ENCODE measurements around the gene RNF166.
A peak's percentile ranks its signal among the peaks of the same experiment; 100 is the strongest.

Gene RNF166

GRCh38 chr16:88706229-88706964, at the start of gene RNF166, which contains the start of gene CTU2:
Gene RNF166 (minus strand): TSS chr16:88706408. CDS start chr16:88706325, 83 bp downstream.
Gene CTU2 (plus strand): TSS chr16:88706503. CDS start chr16:88706531, 28 bp downstream.
- peak; percentile 97 for DNase-seq (ENCODE audit: low read depth, low spot score)

DNA sequence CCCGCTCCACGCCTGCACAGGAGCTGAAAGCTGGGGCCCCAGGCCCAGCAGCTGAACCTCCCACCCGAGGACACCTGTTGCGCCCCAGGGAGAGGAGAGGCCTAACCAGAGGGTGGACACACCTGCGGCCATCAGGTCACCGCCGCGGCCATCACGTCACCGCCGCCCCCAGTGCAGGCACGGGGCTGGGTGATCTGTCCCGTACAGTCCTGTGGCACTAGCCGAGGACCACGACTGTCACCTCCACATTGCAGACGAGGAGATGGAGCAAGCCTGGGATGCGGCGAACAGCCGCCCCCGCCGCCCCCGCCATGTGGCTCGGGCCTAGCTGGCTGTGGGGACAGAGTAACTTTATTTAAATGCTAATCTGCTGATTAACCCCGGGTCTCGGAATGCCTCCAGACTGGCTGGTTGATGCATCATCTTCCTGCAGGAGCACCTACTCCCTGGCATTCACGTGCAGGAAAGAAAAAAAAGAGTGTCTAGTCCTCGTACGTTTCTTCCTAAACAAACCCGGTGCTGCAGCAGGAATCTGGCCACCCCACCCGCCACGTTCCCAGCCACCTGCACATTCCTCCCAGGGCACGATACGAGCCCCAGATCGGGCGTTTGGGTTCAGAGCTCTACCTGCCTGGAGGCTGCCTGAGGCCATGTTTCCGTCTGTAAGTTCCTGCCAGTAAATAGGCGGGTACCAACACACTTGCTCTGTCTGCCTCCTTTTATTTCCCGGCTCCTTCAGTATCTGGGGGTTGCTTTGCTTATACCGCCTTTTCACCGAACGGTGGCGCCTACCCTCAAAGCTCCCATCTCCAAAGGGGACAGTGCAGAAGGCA, 48.9 kb upstream of the RNF166 start:
- peak; percentile 63 for DNase-seq (ENCODE audit: low read depth, low spot score)

- DNase-seq (ENCODE audit: low read depth, low spot score) = peak; percentile 57
Measured at GRCh38 chr16:88754109-88754911, 48.1 kb upstream of the RNF166 start.

GRCh38 chr16:88753602-88754001, 47.4 kb upstream of the RNF166 start:
- no peak for DNase-seq (ENCODE audit: low read depth, low spot score)

GRCh38 chr16:88753191-88753590, 47.0 kb upstream of the RNF166 start:
- no peak for DNase-seq (ENCODE audit: low read depth, low spot score)

DNA sequence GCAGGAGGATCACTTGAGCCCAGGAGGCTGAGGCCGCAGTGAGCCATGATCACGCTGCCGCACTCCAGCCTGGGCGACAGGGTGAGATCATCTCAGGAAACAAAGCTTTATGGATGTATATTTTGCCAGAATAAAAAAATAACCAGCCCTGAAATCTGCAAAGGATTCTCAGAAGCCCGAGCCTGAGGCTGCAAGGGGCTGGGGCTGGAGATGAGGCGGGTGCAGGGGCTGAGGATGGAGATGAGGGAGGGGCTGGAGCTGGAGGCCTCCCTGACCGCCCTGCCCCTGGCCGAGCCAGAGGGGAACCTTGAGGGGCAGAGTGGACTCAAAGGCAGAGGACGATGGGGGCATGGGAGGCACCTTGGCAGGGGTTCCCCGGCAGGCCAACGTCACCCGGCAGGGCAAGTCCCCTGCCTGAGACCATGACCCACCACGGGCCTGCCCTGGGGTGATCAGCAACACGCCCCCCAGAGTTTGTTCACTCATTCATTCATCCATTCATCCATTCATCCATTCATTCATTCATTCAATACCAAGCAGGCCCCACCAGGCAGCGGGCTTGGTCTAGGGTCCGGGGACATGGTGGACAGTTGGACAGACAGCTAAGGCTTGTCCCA, 46.3 kb upstream of the RNF166 start:
- DNase-seq (ENCODE audit: low read depth, low spot score) = no peak

DNA sequence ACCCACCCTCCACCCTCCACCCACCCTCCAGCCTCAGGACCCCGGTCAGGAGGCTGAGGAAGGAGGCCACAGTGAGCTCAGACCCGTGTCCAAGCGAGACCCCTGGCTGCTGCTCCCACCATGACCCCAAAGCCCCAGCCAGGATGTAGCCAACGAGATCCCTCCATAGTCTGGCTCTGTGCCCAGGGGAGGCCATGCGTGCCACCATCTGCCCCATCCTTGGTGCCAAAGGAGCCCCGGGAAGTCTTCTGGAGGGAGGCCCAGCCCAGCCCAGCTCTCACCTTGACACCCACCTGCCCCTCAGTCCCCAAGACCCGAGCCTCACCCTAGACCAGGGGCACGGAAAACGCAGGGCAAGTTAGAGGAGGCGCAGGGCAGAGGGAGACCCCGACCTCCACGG, 44.6 kb upstream of the RNF166 start:
- DNase-seq (ENCODE audit: low read depth, low spot score) = no peak

DNA sequence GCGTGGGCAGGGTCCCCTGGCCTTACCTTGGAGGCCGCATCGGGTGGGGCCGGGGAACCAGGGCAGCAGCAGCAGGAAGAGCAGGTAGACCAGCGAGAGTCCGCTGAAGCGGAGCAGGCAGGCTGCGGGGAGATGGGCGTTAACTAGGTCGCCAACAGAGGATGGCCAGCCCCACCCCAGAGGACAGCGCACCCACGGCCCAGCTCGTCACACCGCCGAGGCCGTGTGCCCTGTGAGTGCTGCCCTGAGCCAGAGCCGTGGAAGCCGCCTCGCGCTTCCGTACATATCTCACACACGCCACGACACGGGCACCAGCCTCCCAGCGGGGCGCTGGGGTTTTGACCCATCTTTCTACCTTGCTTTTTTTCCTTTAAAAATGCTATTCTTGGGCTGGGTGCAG, 43.1 kb upstream of the RNF166 start:
- DNase-seq (ENCODE audit: low read depth, low spot score) = no peak

GRCh38 chr16:88748364-88748763, 42.2 kb upstream of the RNF166 start:
- DNase-seq (ENCODE audit: low read depth, low spot score) = no peak

- no peak for DNase-seq (ENCODE audit: low read depth, low spot score)
Measured at GRCh38 chr16:88747588-88748301, 41.5 kb upstream of the RNF166 start.

- DNase-seq (ENCODE audit: low read depth, low spot score) = no peak
Measured at GRCh38 chr16:88746506-88746905, 40.3 kb upstream of the RNF166 start.

- DNase-seq (ENCODE audit: low read depth, low spot score) = no peak
Measured at GRCh38 chr16:88744577-88745521, 38.6 kb upstream of the RNF166 start.

DNA sequence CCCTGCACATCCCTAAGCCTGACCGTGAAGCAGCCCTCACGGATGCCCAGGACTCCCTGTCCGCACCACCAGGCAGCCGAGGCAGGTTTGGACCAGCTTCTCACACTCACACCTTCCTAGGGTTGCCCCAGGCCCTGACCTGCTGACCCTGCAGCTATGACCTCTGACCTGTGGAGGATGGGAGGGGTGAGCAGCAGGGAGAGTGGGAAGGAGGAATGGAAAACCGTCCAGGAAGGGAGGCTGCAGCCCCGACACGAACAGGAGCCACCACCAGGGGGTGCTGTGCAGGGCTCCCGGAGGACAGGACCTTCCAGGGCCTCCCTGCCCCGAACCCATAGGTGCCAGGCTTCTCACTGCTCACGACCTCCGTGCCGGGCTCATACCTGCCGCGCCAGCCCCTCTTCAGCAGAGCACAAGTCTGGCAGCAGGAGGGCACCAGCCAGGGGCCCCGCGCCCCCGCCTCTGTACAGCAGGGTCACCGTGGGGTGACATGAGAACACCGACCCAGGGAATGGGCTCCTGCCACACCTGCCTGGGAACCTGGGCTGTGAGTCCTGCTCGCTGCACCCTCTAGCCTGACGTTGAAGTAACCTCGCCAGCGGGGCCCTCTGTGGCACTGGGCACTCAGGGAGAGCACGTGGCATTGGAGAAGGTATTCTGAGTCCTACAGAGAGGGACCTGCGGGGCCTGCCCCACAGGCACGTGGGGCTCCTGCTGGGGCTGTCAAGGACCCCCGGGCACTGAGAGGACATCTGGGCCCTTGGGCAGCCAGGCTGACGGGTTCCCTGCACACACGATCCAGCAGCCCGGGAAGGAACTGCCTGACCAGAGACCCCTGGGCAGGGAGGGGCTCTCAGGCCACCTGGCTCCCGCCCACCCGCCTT, 37.7 kb upstream of the RNF166 start:
- DNase-seq (ENCODE audit: low read depth, low spot score) = peak; percentile 85

DNA sequence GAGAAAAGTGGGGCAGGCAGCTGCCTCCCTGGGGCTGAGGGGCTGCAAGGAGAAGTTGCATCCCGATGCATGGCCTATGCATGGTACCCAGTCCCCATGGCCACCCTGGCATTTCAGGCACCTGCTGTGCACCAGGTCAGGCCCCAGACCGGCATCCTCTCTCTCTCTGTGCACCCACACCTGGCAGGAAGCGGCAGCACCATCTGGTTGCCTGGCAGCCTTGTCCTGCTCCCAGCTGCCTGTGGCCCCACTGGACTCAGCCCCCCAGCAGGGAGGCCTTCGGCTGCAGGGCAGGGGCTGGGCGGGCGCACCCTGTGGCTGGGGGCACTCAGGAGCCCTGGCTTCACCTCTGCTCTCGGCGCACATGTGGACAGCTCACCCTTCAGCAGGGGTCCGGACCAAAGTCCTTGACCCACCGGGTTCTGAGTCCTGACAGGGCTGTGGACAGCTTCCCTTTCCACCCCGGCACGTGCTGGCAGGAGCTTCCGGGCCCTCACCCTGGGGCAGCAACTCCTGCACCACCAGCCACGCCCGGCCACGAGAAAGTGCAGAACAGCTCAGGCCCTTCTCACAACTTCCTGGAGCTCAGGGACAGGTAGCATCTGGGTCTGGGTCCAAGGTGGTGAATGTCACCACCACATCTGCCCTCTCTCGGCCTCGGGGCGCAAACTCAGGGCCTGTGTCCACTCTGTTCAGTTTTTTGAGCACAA, 36.8 kb upstream of the RNF166 start:
- no peak for DNase-seq (ENCODE audit: low read depth, low spot score)

DNA sequence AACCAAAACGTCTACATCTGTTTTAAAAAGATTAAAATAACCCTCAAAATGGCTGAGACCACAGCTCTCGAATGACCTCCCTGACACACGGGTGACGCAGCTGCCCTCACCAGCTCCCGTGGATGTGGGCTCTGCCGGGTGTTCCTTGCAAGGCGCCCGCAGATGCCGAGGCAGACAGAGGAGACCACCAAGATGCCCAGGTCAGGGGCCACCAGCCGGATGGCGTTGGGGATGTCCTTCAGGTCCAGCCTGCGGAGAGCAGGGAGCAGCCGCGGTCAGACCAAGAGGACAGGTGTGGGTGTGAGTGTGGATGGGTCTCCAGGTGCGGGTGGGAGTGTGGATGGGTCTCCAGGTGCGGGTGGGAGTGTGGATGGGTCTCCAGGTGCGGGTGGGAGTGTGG, 35.2 kb upstream of the RNF166 start:
- DNase-seq (ENCODE audit: low read depth, low spot score) = no peak

DNA sequence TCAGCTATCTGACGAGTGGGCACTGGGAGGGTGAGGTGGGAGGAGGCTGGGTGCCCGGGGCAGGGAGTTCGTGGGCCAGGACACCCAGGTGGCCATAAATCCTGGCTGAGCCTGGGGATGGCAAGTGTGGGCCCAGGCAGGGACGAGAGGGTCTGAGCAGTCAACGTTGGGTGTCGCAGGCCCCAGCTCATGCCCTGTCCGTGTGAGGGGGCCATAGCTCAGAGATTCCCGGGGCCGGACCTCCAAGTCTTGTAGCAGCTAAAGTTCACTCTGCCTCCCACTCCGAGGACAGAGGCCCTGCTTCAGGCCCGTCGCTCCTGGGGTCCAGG, 34.5 kb upstream of the RNF166 start:
- no peak for DNase-seq (ENCODE audit: low read depth, low spot score)

DNA sequence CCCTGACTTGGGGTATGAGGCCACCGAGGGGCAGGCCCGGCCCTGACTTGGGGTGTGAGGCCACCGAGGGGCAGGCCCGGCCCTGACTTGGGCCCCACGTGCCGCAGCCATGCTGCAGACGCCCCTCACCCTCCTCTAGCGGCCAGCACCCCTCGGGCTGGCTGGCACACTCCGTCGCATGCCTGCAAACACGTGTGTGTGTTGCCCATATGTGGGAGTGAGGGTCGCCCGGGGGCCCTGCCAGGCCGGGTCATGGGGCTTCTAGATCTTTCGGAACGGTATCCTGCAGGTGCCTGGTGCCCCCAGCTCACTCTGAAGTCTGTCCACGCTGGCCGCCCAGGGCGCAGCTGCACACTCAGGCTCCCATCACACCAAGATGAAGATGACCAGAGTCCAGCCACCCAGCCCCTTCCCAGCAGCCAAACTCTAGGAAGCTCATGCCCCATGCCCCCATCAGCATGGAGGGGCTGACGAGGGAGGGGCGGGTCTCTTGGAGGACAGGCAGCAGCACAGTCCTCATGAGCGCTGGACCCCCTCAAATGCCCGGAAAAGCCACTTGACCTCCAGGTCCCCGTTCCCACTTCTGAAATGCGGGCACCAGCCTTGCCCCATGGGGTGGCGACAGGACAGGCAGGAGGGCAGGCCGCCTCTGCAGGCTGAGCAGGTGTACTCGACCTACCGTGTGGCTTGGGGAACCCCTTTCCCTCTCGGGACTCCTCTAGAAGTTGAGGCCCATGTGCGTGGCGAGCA, 33.9 kb upstream of the RNF166 start:
- DNase-seq (ENCODE audit: low read depth, low spot score) = no peak

Data from astrocyte of the hippocampus (primary cell).